GM19043 (cell line): ENCODE data around the gene RGS7.
"Not testable (repeated sequence)": the region's sequence is repeated elsewhere in the genome, so short reads cannot be mapped to it uniquely, and the experiment has no call there.

ENCODE experiments used
- ATAC-seq: cut with Tn5 transposase; IDR thresholded peaks from one replicate; pipeline ENCODE4 v1.9.1; 2021; ENCODE audit warnings: low read depth; ENCODE audit not compliant: unreplicated experiment

The RGS7 gene

DNA sequence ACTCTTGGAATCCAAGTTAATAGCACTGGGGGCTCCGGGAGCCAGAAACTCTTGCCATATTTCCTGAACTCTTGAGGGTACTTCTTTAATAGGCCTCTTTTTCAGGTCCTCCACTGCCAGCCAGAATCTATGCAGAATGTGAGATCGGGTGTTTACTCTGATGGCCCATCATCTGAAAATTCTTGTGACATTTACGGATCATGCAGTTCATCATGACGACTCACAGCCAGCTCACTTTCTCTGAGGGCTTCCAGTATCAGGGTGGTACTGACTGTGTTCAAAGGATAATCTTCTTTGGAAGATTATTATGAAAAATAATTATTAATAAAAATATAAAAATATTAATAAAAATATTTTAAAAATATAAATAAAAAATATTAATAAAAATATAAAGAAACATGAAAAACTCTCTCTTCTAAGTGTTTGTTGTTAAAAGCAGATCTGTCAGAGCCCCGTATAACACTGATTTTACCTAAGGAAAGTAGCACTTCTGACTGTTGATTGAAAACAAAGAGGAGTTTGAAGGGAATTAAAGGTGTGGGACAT, 550.7 kb downstream of the RGS7 start:
- ATAC-seq, result no peak

DNA sequence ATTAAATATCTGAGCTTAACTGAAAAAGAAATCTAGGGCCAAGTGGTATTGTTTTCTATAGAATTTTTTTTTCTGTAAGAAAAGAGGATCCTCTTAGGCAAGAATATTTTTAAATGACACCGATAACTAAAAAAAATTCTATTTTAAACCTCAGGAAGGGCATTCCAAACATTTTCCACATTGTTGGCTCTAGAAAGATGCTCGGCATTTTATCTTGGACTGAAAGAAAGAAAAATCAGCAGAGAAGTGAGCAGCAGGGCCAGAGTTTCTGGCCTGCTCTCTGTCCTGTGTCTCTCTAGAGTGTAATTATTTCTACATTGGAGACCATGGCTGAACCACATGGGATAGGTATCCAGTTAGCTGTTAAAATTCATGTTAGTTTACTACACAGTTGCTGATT, 552.5 kb downstream of the RGS7 start:
- ATAC-seq, result no peak

DNA sequence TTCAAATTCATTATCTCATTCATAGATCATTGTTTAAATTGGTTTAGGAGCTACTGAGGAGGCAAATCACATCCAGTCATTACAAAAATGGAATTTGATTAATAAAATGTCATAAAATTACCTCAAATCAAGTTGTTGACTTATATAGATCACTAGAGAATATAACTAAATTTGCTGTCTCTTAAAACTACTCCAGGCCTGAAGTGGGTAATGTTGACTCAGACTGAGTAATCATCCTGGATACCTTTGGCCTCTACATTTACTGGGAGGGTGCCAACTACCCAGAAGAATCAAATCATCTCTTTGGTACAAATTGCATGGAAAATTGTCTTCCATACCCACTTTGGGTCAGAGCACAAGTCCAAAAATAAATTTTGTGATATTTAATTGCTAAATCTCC, 553.9 kb downstream of the RGS7 start:
- ATAC-seq, result no peak

DNA sequence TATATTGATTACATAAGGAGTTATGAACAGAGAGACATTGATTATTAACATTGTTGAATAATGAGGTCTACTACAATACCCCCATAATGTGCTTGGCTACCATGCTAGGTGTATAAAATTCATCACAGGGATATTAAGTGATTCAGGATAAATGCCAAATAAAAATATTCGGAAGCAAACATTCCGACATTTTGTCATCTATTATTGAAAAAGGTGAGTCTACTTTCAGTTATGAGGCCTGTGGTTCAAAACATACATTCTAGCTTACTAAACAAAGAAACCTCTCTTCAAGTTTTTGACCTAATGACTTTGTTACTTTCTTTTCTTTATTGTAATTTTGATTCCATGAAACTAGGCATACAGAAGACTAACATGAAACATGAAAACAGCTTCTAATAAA, 554.7 kb downstream of the RGS7 start:
- no peak for ATAC-seq

DNA sequence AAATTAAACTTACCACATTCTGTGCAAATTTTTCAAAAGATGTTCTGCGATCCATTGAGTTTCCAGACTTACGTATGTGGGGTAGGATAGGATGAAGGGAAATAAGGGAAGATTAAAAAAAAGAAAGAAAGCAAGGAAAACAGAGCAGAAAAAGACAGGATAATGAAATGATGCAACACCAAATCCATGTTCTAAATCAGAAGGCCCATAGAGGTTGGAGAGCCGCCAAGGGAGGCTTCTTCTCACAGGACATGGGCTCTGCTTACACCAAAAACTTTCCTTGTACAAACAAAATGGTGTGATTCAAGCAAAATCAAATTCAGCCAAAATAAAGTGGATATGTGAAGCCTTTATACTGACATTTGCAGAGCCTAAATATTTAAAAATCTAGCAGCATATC, 555.6 kb downstream of the RGS7 start:
- ATAC-seq, result no peak

DNA sequence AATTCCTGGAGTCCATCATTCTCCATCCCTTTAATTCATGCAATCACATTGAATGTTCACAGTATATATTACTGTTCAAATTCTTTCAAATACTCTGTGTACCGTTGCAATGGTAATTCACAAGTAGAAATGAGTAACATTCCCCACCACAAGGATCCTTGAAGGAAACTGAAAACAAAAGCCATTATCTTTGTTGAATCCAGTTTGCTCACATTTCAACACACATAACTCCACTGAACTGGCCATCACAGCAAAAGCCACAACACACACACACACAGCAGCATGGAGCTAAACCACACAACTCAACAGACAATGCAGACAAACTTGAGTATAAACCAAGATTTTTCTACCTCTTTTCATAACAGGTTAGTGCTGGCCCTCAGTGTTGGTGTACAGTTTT, 556.7 kb downstream of the RGS7 start:
- no peak for ATAC-seq

DNA sequence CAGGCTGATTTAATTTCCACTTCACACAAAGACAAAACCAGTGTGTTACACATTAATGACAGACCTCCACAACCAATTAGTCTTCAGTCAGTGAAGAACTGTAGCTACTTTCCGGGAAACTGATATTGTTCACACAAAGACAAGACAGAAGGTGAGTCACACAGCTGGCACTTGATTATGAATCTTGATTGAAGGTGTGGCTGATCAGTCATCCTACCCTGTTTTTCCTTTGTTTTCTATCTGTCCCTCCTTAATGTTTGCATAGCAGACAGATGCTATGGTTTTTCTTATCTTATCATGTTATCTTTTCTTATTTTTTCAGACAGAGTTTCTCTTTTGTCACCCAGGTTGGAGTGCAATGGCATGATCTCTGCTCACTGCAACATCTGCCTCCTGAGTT, 560.0 kb downstream of the RGS7 start:
- no peak for ATAC-seq

DNA sequence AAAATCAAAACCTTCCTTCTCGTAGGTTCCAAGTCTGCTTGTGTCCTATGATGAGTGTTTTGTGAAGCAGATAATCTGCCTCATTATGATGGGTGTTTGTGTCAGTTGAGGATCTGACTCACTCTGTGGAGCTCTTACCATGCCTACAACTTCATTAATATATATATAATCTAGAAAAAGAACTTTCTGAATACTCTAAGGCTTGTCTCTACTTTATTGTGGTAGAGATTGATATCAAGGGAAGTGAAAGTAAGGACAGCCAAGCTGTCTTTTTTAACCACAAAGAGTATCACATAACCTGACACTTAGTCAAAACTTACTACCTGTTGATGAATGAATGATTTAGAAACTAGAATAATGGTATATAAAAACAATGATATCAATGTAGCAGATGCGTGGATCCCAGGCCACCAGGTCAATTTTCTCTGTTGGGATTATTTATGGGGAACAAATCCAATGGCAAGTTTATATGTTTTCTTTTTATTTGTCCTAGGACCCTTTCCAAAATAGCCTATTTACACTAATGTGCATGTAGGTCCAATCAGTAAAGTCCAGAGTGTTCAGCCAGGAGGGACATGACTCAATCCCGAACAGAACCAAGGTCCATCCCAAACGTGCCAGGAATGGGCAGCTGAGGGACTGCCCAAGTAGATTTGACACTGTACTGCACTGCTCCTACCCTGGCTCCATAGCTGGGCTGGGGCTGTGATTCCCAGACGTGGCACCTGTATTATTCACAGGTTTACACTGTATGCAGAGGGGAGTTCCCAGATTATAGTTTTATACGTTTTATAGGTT, 562.8 kb downstream of the RGS7 start:
- ATAC-seq, result peak; percentile 69

DNA sequence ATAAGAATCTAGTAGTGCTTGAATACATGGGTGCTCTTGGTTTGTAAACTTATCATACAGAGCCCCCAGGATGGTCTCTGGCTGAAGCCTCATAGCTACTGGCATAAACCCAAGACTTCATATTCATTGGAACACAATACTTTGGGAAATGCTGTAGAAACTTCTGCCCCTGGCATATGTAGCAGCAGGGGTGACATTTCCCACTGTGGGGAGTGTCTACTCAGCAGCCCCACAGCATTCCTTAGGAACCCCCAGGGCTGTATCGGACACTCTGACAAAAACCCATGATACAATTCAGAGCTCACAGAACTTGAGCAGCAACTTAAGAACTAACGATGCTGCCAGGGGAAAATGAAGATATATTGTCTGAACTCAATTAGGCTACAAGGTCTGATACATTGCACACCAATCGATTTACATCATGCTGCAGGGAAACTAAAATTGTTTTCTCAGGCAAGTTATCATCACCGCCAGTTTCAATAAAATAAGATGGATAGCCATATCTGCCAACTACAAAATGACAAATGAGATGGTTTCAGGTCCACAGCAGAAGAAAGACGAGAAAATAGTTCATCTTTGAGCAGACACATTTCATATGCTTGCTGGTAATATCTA, 564.0 kb downstream of the RGS7 start:
- no peak for ATAC-seq

DNA sequence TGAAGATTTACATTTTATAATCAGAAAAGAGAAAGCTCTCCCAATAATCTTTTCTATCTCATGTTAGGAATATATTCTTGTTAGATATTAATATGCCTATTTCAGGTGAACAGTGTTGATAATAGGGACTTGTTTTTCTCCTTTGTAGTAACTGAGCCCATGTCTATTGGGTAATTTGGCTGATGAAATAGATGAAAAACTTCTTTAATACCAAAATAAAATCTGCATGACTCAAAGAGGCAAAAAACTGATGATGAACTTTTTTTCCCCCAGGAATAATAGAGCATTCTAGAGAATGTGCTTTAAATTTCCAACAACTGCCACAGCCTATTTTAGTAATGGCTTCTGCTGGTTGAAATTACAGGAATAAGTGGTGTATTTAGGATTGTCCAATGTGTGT, 566.1 kb downstream of the RGS7 start:
- ATAC-seq, result no peak

DNA sequence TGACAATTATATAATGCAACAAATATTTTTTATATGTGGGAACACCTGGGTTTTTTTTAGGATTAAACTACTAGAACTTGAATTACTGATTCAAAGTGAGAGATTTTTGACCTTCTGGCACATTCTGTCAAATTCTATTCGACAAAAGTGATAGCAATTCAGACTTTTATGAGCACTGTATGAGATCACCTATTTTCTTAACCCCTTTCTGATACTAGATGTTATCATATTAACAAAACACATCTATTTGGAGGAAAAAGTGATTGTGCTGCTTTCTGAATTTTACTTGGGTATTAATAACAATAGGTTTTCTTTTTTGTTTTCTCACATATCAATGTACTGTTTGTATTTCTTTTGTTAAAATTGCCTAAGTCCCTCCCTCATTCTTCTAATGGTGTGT, 570.1 kb downstream of the RGS7 start:
- ATAC-seq, result no peak

DNA sequence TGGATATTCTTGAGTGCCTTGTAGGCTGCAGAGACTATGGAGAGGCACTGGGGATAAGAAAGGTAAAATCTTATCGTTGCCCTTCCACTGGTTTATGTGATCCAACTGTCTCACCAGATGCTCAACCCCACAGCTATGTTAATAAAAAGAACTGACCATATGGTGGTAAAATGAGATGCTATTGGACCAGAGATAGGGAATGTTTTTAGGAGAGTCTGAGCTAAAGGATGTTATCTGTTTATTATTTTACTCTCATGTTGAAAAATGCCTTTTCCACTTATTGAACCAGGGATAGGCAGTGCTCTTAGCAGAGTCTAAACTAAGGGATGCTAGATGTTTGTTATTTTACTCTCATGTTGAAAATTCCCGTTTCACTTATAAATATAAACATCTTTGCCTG, 572.2 kb downstream of the RGS7 start:
- ATAC-seq, result no peak

DNA sequence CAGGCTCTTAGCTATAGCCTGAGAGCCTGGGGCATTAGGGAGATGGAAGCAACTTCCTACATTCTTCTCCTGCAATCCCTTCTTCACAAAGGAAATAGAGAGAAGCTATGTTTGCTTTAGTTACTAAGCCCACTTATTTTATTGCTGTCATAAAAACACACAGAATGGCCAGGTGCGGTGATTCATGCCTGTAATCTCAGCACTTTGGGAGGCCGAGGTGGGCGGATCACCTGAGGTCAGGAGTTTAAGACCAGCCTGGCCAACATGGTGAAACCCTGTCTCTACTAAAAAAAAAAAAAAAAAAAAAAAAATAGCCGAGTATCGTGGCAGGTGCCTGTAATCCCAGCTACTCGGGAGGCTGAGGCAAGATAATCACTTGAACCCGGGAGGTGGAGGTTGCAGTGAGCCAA, 573.3 kb downstream of the RGS7 start:
- ATAC-seq, result not testable (repeated sequence)

DNA sequence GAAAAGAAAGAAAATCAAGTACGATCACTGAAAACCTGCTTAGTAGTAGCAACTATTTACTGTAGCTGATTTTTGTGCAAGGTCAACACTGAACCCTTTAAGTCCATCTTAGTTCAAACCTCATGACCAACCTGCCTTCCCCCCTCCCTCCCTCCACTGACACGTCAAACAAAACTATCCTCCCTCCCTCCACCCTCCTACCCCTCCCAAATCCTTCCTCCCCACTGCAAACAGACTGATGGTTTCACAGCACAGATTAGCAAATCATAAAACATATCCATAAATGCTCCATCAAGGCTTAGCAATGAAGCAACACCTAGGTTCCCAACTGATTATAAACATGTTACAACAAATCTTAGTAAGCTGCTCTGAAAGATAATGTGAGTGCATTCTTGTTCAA, 580.8 kb downstream of the RGS7 start:
- no peak for ATAC-seq

DNA sequence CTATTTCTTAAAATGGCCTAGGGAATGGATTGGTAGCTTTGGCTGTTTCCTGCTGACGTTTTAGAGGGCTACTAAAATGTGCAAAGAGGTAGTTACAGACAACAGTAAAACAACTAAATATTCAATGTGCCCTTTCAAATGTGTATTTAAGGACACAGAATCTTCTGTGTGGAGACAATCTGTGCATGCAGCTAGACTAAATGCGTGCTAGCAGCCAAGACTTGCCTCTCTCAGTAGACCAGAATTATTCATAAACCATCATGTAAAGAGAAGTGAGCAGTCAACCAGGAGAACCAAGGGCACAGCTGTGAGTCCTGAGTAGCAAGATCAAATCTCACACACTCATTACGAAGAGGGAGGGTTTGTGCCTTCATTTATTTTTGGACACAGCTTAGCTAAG, 584.9 kb downstream of the RGS7 start:
- no peak for ATAC-seq

DNA sequence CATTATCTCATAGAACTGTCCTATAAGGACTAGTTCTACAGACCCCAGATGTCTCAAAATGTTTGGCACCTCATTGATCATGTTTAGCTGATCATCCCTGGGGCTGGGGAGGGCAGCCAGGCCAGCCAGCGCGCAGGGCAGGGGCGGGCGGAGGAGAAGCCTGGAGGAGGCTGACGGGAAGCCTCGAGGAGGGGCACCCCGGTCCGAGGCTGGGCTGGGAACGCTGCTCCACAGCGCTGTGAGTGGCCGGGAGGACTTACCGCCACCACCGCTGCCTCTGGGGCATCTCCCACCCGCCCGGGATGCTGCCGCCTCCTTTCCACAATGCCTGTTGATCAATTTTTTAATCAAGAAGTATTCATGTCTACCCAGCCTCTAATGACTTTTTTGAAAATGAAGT, 585.6 kb downstream of the RGS7 start:
- no peak for ATAC-seq

DNA sequence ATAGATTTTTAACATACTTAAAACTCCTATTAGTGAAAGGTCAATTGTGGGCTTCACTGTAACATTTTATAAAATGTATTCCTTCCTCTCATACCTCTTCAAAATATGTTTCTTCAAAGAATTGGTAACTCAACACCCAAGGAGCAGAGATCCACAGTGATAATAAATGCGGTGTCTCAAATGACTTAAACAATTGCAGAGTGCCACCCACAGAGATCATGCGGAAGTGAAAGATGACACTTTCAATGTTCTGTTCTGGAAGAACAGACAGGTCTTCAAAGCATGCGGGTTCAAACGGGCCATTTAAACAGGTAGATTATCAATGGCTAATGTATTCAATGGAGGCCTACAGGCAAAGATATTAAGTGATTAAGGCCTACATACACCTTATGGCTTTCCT, 588.0 kb downstream of the RGS7 start:
- ATAC-seq, result no peak

DNA sequence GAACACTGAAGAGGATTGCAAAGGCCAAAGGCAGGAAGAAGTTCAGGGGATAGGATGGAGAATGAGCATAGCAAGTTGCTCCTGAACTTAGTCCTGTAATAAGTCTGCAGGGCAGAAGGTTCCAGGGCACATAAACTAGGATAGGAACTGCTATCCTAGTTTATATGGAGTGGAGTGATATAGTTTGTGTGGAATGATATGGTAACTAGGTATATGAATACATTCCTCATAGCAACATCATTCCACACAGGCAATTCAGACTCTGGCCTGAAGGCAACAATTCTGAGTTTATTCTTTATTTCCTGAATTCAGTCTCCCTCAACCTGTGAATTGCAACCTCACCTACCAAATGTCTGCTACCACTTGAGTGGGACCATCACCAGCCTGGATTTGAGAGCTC, 590.2 kb downstream of the RGS7 start:
- ATAC-seq, result no peak

DNA sequence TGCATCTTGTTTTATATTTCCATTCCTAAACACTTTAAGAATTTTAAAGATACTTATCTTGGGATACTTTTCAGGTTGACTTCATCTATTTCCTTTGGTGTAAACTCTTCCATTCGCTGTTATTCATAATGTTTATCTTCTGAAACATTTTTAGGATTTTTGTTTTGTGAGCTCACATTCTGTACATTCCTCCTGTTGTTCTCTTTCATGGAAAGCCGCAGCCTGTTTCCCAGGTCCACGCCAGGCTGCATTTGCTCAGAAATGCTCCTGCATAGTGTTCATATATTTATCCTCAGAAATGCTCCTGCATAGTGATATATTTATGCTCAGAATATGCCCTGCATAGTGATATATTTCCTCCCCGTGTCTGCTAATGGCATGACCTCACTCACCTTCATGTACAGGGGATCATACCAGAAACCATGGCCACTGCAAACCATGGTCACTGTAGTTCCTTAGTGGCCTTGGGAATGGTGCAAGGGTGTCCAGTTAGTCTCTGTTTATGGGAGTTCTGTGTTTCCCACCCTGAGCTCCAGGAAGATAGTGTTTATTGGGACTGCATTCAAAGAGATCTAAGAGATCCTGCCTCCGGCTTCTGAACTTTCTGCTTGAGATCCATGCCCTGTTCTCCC, 591.2 kb downstream of the RGS7 start:
- no peak for ATAC-seq

DNA sequence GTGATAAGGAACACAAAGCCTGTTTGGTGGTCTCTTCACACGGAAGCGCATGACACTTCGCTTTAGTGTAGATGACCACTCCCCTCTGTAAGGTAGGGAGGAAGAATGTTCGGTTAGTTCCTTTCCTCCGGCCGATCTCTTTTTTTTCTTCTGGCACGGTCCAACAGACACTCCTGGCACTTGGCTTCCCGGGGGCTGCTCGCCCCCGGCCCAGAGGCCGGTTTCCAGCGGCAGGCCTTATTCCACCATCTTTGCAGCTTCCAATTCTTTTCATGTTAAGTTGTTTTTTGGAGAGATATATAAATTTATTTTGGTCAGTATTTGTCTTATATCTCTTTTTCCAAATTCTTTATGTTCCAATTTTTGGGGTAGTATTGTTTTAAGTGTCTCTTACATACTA, 593.2 kb downstream of the RGS7 start:
- ATAC-seq, result no peak

DNA sequence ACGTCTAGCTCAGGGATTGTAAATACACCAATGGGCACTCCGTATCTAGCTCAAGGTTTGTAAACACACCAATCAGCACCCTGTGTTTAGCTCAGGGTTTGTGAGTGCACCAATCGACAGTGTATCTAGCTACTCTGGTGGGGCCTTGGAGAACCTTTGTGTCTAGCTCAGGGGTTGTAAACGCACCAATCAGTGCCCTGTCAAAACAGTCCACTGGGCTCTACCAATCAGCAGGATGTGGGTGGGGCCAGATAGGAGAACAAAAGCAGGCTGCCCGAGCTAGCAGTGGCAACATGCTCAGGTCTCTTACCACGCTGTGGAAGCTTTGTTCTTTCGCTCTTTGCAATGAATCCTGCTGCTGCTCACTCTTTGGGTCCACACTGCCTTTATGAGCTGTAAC, 593.9 kb downstream of the RGS7 start:
- not testable (repeated sequence) for ATAC-seq
